ENCODE measurements around the gene GABBR2.

Gene GABBR2

GRCh38 chr9:98429613-98430012, 279.1 kb downstream of the GABBR2 start:
- peak; percentile 74 to 83 for DNase-seq (ENCODE audit: low read depth in 2 of 2)

DNA sequence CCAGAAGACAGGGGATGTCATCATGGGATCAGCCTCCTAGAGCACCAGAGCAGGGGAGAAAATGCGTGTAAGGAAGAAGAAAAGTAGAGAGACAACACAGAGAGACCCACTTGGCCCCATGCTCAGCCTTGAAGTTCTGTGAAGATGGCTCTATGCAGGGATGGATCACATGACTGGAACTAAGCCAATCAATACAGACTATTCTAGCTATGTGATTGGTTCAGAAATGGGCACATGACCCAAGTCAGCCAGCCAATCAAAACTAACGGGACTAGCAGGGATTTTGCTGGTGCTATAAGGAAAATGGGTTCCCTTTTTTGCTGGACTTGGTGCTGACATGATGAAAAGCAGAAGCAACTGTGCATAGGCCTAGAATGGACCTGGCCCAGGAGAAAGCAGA, 280.3 kb downstream of the GABBR2 start:
- TF ChIP-seq, protein P1, sequence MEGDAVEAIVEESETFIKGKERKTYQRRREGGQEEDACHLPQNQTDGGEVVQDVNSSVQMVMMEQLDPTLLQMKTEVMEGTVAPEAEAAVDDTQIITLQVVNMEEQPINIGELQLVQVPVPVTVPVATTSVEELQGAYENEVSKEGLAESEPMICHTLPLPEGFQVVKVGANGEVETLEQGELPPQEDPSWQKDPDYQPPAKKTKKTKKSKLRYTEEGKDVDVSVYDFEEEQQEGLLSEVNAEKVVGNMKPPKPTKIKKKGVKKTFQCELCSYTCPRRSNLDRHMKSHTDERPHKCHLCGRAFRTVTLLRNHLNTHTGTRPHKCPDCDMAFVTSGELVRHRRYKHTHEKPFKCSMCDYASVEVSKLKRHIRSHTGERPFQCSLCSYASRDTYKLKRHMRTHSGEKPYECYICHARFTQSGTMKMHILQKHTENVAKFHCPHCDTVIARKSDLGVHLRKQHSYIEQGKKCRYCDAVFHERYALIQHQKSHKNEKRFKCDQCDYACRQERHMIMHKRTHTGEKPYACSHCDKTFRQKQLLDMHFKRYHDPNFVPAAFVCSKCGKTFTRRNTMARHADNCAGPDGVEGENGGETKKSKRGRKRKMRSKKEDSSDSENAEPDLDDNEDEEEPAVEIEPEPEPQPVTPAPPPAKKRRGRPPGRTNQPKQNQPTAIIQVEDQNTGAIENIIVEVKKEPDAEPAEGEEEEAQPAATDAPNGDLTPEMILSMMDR (IDR thresholded peaks at IDR 0.05; ENCODE audit: low read depth, low read length), result no peak
- no peak overlapping the region for H3K4me3 ChIP-seq (replicated peaks in 1 of 2; ENCODE audit: low read depth in 2 of 2, low read length in 2 of 2)
- DNase-seq (ENCODE audit: low read depth in 2 of 2), result no peak

More at GRCh38 chr9:98429613-98430012, 279.1 kb downstream of the GABBR2 start:
- TF ChIP-seq, protein P1 (IDR thresholded peaks at IDR 0.05; ENCODE audit: low read depth, low read length), result no peak
- H3K4me3 ChIP-seq (replicated peaks in 1 of 2; ENCODE audit: low read depth in 2 of 2, low read length in 2 of 2), result no peak overlapping the region

DNA sequence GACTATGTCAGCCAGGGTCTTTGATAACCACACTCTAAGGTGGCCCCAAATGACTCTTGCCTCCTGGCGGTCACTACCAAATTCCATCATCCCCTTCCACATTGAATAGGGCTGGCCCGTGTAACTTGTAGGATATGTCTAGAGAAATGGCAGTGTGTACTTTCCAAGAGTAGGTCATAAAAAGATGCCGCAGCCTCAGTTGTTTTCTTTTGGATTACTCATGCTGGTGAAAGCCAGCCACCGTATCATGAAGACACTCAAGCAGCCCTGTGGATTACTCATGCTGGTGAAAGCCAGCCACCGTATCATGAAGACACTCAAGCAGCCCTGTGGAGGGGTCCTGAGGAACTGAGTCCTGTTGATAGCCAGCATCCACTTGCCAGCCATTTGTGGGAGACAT, 281.2 kb downstream of the GABBR2 start:
- no peak overlapping the region for H3K4me3 ChIP-seq (replicated peaks in 1 of 2; ENCODE audit: low read depth in 2 of 2, low read length in 2 of 2)
- TF ChIP-seq, protein P1 (IDR thresholded peaks at IDR 0.05; ENCODE audit: low read depth, low read length), result no peak
- DNase-seq (ENCODE audit: low read depth in 2 of 2), result no peak

DNA sequence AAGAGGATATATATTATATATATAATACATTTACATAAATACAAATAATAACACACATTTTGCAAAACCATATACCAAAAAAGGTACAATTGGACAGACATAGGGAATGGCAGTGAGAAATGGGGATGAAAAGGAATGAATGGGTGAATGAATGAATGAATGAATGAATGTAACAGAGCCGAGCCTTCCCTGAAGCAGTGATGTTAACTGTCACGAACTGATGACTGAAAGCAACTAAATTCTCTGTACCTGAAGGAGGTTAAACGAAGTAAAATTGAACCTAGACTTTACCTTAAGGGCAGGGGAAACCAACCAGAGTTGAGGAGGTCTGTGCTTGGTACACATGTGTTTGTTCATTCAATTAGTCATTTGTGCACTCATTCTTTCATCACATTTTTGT, 283.7 kb downstream of the GABBR2 start:
- DNase-seq (ENCODE audit: low read depth in 2 of 2), result no peak
- H3K4me3 ChIP-seq (replicated peaks in 1 of 2; ENCODE audit: low read depth in 2 of 2, low read length in 2 of 2), result no peak overlapping the region
- TF ChIP-seq, protein P1 (IDR thresholded peaks at IDR 0.05; ENCODE audit: low read depth, low read length), result no peak

DNA sequence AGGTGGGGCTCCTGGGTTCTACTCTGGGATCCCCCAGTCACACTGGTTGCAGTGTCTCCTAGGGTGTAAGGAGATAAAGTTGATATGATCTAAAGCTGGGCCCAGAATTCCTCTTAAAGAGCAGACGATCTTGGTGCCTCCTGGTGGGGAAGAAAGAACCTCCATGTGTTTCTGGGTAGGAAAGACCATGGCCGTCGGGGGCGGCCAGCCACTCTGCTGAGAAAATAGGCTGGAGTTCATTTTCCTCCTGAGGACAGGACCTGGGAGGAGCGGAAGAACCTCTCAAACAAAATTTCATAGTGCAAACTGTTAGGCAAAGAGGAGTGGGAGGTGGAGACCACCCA, 289.5 kb downstream of the GABBR2 start:
- TF ChIP-seq, protein P1 (IDR thresholded peaks at IDR 0.05; ENCODE audit: low read depth, low read length), result no peak
- no peak for DNase-seq (ENCODE audit: low read depth in 2 of 2)
- H3K4me3 ChIP-seq (replicated peaks in 1 of 2; ENCODE audit: low read depth in 2 of 2, low read length in 2 of 2), result no peak overlapping the region

- H3K4me3 ChIP-seq (replicated peaks in 1 of 2; ENCODE audit: low read depth in 2 of 2, low read length in 2 of 2), result no peak overlapping the region
- no peak for DNase-seq (ENCODE audit: low read depth in 2 of 2)
- TF ChIP-seq, protein P1 (IDR thresholded peaks at IDR 0.05; ENCODE audit: low read depth, low read length), result no peak
Observed at GRCh38 chr9:98418578-98419259, 290.0 kb downstream of the GABBR2 start.
